Activated naive CD4-positive, alpha-beta T cell (primary cell): ENCODE data around the gene RNF113B.

Experiments used
- DNase-seq, 4 experiments: peaks; one replicate each; lab custom pipeline; 2025; lab: John Stamatoyannopoulos, UW

RNF113B gene

DNA sequence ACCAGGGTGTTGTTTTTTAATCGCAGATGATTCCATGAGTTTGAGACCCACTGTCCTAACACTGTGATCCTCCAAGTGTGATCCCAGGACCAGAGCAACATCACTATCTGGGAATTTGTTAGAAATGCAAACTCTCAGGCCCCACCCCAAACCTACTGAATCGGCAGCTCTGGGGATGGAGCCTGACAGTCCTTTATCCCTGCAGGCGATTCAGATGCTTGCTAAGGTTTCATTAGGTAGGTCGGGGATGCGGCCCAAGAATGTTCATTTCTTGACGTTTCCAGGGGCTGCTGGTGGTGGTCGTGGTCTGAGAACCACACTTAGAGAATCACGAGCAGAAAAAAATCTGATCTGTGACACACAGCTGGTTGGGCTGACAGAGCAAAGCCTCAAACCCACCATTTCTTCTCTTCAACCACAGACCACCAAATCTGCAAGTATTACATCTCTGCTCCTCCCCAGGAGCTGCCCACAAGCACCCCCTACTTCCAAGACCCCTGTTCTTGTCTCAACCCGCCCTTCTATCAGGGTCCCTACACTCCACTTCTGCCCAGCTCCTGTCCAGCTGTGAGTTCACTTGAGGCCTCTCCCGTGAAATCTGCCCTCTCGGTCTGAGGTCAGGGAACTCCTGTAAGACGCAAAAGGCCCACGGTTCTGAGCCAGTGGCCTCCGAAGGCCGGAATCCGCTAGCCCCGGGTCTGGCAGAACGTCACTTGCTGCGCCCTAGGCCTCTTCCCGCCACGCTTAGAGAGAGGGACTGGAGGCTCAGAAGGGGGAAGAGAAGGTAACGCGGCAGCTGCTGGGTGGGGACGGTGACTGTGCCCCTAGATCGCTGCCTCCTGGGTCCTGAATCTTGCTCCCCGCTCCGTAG is 35.3 kb downstream of the RNF113B start:
- no peak for DNase-seq

DNA sequence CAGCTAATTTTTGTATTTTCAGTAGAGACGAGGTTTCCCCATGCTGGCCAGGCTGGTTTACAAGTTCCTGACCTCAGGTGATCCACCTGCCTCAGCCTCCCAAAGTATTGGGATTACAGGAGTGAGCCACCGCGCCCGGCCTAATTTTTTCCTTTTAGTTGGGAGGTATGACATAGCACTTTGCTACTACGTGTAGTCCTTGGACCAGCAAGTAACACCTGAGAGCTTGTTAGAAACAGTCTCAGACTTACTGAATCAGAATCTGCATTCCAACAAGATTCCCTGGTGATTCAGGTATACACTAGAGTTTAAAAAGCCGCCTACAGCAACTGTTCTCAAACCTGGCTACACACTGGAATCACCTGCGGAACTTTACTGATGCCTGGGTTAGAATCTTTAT is 36.0 kb downstream of the RNF113B start:
- DNase-seq: no peak

DNA sequence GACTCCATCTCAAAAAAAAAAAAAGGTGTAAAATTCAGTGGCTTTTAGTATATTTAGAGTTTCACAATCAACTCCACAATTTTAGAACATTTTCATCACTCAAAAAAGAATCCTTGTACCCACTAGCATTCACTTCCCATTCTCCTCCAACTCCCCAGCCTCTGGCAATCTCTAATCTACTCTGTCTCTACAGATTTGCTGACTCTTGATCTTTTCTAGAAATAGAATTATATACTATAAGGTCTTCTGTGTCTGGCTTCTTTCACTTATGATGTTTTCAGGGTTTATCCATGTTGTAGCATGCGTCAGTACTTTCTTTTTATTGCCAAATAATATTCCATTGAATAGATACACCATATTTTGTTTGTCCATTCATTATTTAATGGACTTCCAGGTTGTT is 42.2 kb downstream of the RNF113B start:
- no peak for DNase-seq

DNA sequence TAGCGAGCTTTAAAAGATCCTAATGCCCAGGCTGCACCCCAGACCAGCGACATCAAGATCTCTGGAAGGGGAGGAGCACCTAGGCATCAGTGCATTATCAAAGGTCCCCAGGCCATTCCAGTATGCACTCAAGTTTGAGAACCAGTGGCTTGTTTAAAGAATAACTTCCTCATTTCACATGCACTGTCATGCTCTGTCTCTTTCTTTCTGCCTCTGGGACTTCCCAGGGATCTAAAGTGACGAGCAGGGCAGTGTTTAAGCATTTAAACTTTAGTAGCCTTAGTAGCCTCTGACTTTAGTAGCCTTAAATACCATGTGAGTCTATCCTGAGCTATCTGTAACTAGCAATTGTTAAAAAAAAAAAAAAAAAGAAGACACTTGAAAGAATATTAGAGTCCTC is 43.1 kb downstream of the RNF113B start:
- no peak for DNase-seq

DNA sequence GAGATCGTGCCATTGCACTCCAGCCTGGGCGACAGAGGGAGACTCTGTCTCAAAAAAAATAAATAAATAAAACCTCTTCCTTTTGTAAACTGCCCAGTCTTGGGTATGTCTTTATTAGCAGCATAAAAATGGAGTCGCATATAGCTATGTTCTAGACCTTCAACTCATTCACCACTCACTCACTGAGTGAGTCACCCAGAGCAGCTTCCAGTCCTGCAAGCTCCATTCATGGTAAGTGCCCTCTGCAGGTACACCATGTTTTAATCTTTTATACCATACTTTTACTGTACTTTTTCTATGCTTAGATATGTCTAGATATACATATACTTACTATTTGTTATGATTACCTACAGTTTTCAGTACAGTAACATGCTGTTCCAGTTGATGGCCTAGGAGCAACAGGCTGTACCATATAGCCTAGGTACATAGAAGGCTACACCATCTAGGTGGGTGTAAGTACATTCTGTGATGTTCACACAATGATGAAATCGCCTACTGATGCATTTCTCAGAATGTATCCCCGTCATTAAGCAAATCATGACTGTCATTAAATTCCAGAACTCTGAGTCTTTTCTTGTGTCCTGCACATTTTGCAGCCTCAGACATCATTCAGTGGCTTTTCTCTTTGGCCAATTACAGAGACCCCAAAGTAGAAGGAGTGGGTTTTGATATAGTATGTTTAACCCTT is 47.9 kb downstream of the RNF113B start:
- DNase-seq: no peak
